Osteoblast (primary cell): ENCODE results near the gene LOXL4. TPM values are rescaled to one million over a fixed set of nuclear protein-coding genes. Genes with fewer than 3 reads are reported as not detected.
A peak's percentile ranks its signal among the peaks of the same experiment; 100 is the strongest.

ENCODE experiments used
- DNase-seq: peaks from one replicate; pipeline ENCODE4 v3.0.0; 2011; ENCODE audit warnings: low spot score, mixed read lengths; ENCODE audit not compliant: insufficient read length; ENCODE audit errors: missing footprints
- H2AFZ ChIP-seq: 2 replicates; pipeline ENCODE4 v1.6.0; 2011; ENCODE audit warnings: mild to moderate bottlenecking, low read length
- H3K27ac ChIP-seq: 2 replicates; pipeline ENCODE4 v1.5.1; 2011; ENCODE audit warnings: mild to moderate bottlenecking, low read depth, low read length, moderate library complexity
- H3K27me3 ChIP-seq: 2 replicates; pipeline ENCODE4 v1.6.0; 2012; ENCODE audit warnings: mild to moderate bottlenecking, control low read depth, inconsistent platforms, low read length, moderate library complexity; ENCODE audit not compliant: insufficient read depth
- H3K36me3 ChIP-seq: 2 replicates; pipeline ENCODE4 v1.5.1; 2011; ENCODE audit warnings: mild to moderate bottlenecking, low read length, control low read depth, moderate library complexity; ENCODE audit not compliant: insufficient read depth
- H3K4me1 ChIP-seq: 2 replicates; pipeline ENCODE4 v1.5.1; 2011; ENCODE audit warnings: mild to moderate bottlenecking, low read length, control low read depth, moderate library complexity; ENCODE audit not compliant: insufficient read depth
- H3K4me2 ChIP-seq: 2 replicates; pipeline ENCODE4 v1.6.0; 2011; ENCODE audit warnings: mild to moderate bottlenecking, low read length; ENCODE audit not compliant: insufficient read depth
- H3K4me3 ChIP-seq: fragments of 200-600 bp; sonication (generic); 3 replicates; pipeline ENCODE4 v1.5.1; 2012; ENCODE audit warnings: mild to moderate bottlenecking, low read length, inconsistent platforms; ENCODE audit not compliant: insufficient read depth
- H3K79me2 ChIP-seq: 2 replicates; pipeline ENCODE4 v1.6.0; 2012; ENCODE audit warnings: mild to moderate bottlenecking, low read length, control low read depth, inconsistent platforms; ENCODE audit not compliant: insufficient read depth
- H3K9me3 ChIP-seq: 2 replicates; pipeline ENCODE4 v1.5.1; 2011; ENCODE audit warnings: low read depth, low read length, control low read depth
- H4K20me1 ChIP-seq: 2 replicates; pipeline ENCODE4 v1.6.0; 2012; ENCODE audit warnings: mild to moderate bottlenecking, low read length, control low read depth; ENCODE audit not compliant: insufficient read depth
- CTCF ChIP-seq: IDR thresholded peaks from 2 replicates; pipeline ENCODE4 v1.5.1; 2011; ENCODE audit warnings: mild to moderate bottlenecking, low read depth, low read length, moderate library complexity; ENCODE audit errors: extremely low read depth
- total RNA-seq: library from RNA; depleted of rRNA; stranded (reverse); fragments of >200 nt; gene quantifications from 2 replicates; pipeline ENCODE4 v1.2.3, GENCODE V29; 2012

Gene LOXL4
- total RNA-seq, 1 donor, result 36.6 TPM

GRCh38 chr10:98309366-98310355 lies 41.7 kb upstream of the LOXL4 start:
- Histone ChIP-seq H3K4me1 (peaks cover 17% of the 10 kb centered on the region), H3K4me2 (peak overlapping the region; percentile 88), H3K27ac (peak overlapping the region; percentile 41), H4K20me1 (no peaks in the 10 kb centered on the region), H3K27me3 (no peaks in the 10 kb centered on the region), H2AFZ (peak overlapping the region; percentile 97), H3K36me3 (no peaks in the 10 kb centered on the region), H3K79me2 (no peaks in the 10 kb centered on the region), H3K4me3 (peak overlapping the region; percentile 58), H3K9me3 (no peaks in the 10 kb centered on the region)
- peak; percentile 94 for TF ChIP-seq CTCF
- peak; percentile 94 for DNase-seq

GRCh38 chr10:98308669-98309365 lies 40.8 kb upstream of the LOXL4 start:
- peak overlapping the region; percentile 97 for H2AFZ ChIP-seq
- no peak overlapping the region for H3K27ac ChIP-seq
- DNase-seq, result no peak
- no peak for TF ChIP-seq CTCF
- H3K79me2 ChIP-seq, result no peaks in the 10 kb centered on the region
- H3K9me3 ChIP-seq, result no peaks in the 10 kb centered on the region
- peak overlapping the region; percentile 58 for H3K4me3 ChIP-seq
- H3K4me2 ChIP-seq, result peak overlapping the region; percentile 88
- no peaks in the 10 kb centered on the region for H4K20me1 ChIP-seq
- no peaks in the 10 kb centered on the region for H3K36me3 ChIP-seq
- no peaks in the 10 kb centered on the region for H3K27me3 ChIP-seq
- H3K4me1 ChIP-seq, result peaks cover 17% of the 10 kb centered on the region

GRCh38 chr10:98307916-98308541 lies 40.0 kb upstream of the LOXL4 start:
- DNase-seq, result no peak
- H2AFZ ChIP-seq, result no peak overlapping the region
- TF ChIP-seq CTCF, result no peak

GRCh38 chr10:98306501-98306900 lies 38.5 kb upstream of the LOXL4 start:
- Histone ChIP-seq H3K9me3 (no peaks in the 10 kb centered on the region), H3K27me3 (peaks cover 10% of the 10 kb centered on the region), H3K27ac (no peak overlapping the region), H4K20me1 (no peaks in the 10 kb centered on the region), H3K4me1 (peaks cover 10% of the 10 kb centered on the region), H3K36me3 (no peaks in the 10 kb centered on the region), H3K4me2 (no peak overlapping the region), H3K79me2 (no peaks in the 10 kb centered on the region), H2AFZ (no peak overlapping the region), H3K4me3 (no peak overlapping the region)
- TF ChIP-seq CTCF, result no peak
- DNase-seq, result no peak

More at GRCh38 chr10:98307916-98308541, 40.0 kb upstream of the LOXL4 start:
- Histone ChIP-seq H3K79me2 (no peaks in the 10 kb centered on the region), H3K9me3 (no peaks in the 10 kb centered on the region), H3K27ac (no peak overlapping the region), H3K4me2 (no peak overlapping the region), H3K4me1 (peaks cover 17% of the 10 kb centered on the region), H3K27me3 (no peaks in the 10 kb centered on the region), H3K4me3 (no peak overlapping the region), H3K36me3 (no peaks in the 10 kb centered on the region), H4K20me1 (no peaks in the 10 kb centered on the region)
